Measurements from ENCODE around the gene SNRNP70. TPM values are rescaled to one million over a fixed set of nuclear protein-coding genes. Genes with fewer than 3 reads are reported as not detected.

The SNRNP70 gene
- total and polyA plus RNA-seq, 10 of the 15 experiments (the other 5 are each of a cell fraction or from before 2014, with no cell fraction given), result 2.7 to 453 (median 159) TPM

DNA sequence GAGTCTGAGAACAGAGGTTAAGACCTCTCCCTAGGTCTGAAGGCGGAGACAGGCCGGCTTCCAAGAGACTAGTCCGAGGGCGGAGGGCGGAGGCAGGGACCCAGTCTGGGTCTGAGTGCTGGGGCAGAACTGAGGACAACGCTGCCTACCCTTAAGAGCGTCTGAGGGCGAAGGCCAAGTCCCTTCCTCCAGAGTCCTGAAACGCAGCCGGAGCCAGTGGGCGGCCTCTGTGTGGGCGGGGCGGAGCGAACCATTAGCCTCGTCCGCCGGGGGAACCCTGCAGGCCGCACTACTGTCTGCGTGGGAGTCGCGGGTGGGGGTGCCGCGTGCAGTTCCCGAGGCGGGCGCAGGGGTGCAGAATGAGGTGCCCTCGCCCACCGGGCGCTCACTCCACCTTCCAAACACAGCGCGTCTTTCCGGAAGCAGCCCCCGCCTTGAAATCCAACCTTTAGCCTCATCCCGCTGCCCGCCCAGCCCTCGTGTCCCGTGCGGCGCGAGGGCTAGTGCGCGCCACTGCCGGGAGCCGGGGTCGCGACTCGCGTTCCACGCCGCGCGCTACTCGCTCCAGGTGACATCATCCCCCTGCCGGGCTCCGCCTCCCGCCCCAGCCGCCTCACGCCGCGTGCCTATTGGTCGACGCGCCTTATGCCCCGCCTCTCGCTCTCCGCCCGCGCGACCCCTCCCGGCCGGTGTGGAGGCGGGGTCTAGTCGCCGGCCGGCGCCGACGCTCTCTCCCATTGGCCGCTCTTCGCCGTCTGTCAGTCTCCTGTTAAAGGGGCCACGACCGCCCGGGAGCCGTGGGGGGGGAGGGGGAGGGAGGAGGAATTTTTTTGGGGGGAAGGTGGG is 33.5 kb downstream of the SNRNP70 start, which contains the start of gene C19orf73 (continued):
- TF ChIP-seq, protein P1, sequence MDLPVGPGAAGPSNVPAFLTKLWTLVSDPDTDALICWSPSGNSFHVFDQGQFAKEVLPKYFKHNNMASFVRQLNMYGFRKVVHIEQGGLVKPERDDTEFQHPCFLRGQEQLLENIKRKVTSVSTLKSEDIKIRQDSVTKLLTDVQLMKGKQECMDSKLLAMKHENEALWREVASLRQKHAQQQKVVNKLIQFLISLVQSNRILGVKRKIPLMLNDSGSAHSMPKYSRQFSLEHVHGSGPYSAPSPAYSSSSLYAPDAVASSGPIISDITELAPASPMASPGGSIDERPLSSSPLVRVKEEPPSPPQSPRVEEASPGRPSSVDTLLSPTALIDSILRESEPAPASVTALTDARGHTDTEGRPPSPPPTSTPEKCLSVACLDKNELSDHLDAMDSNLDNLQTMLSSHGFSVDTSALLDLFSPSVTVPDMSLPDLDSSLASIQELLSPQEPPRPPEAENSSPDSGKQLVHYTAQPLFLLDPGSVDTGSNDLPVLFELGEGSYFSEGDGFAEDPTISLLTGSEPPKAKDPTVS (IDR thresholded peaks at IDR 0.05; ENCODE audit: low read depth, low read length), result no peak
- TF ChIP-seq, protein P2, sequence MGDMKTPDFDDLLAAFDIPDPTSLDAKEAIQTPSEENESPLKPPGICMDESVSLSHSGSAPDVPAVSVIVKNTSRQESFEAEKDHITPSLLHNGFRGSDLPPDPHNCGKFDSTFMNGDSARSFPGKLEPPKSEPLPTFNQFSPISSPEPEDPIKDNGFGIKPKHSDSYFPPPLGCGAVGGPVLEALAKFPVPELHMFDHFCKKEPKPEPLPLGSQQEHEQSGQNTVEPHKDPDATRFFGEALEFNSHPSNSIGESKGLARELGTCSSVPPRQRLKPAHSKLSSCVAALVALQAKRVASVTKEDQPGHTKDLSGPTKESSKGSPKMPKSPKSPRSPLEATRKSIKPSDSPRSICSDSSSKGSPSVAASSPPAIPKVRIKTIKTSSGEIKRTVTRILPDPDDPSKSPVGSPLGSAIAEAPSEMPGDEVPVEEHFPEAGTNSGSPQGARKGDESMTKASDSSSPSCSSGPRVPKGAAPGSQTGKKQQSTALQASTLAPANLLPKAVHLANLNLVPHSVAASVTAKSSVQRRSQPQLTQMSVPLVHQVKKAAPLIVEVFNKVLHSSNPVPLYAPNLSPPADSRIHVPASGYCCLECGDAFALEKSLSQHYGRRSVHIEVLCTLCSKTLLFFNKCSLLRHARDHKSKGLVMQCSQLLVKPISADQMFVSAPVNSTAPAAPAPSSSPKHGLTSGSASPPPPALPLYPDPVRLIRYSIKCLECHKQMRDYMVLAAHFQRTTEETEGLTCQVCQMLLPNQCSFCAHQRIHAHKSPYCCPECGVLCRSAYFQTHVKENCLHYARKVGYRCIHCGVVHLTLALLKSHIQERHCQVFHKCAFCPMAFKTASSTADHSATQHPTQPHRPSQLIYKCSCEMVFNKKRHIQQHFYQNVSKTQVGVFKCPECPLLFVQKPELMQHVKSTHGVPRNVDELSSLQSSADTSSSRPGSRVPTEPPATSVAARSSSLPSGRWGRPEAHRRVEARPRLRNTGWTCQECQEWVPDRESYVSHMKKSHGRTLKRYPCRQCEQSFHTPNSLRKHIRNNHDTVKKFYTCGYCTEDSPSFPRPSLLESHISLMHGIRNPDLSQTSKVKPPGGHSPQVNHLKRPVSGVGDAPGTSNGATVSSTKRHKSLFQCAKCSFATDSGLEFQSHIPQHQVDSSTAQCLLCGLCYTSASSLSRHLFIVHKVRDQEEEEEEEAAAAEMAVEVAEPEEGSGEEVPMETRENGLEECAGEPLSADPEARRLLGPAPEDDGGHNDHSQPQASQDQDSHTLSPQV (IDR thresholded peaks at IDR 0.05), result no peak
- TF ChIP-seq, protein P3, sequence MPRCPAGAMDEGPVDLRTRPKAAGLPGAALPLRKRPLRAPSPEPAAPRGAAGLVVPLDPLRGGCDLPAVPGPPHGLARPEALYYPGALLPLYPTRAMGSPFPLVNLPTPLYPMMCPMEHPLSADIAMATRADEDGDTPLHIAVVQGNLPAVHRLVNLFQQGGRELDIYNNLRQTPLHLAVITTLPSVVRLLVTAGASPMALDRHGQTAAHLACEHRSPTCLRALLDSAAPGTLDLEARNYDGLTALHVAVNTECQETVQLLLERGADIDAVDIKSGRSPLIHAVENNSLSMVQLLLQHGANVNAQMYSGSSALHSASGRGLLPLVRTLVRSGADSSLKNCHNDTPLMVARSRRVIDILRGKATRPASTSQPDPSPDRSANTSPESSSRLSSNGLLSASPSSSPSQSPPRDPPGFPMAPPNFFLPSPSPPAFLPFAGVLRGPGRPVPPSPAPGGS (IDR thresholded peaks at IDR 0.05; ENCODE audit: borderline replicate concordance, insufficient read depth, low read depth, low read length, poor library complexity, severe bottlenecking), result peak; percentile 36
- TF ChIP-seq NR2F1 (conservative IDR thresholded peaks at IDR 0.05), result peak; percentile 92
- peak; percentile 99 for TF ChIP-seq ATF7 (IDR thresholded peaks at IDR 0.05; ENCODE audit: low read depth)
- TF ChIP-seq FOXM1 (IDR thresholded peaks at IDR 0.05; ENCODE audit: low read depth, low read length), result no peak
- TF ChIP-seq, protein P4, sequence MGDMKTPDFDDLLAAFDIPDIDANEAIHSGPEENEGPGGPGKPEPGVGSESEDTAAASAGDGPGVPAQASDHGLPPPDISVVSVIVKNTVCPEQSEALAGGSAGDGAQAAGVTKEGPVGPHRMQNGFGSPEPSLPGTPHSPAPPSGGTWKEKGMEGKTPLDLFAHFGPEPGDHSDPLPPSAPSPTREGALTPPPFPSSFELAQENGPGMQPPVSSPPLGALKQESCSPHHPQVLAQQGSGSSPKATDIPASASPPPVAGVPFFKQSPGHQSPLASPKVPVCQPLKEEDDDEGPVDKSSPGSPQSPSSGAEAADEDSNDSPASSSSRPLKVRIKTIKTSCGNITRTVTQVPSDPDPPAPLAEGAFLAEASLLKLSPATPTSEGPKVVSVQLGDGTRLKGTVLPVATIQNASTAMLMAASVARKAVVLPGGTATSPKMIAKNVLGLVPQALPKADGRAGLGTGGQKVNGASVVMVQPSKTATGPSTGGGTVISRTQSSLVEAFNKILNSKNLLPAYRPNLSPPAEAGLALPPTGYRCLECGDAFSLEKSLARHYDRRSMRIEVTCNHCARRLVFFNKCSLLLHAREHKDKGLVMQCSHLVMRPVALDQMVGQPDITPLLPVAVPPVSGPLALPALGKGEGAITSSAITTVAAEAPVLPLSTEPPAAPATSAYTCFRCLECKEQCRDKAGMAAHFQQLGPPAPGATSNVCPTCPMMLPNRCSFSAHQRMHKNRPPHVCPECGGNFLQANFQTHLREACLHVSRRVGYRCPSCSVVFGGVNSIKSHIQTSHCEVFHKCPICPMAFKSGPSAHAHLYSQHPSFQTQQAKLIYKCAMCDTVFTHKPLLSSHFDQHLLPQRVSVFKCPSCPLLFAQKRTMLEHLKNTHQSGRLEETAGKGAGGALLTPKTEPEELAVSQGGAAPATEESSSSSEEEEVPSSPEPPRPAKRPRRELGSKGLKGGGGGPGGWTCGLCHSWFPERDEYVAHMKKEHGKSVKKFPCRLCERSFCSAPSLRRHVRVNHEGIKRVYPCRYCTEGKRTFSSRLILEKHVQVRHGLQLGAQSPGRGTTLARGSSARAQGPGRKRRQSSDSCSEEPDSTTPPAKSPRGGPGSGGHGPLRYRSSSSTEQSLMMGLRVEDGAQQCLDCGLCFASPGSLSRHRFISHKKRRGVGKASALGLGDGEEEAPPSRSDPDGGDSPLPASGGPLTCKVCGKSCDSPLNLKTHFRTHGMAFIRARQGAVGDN (IDR thresholded peaks at IDR 0.05), result peak; percentile 81; the same call in 1 of the 2 replicates
- peak; percentile 90 for TF ChIP-seq SREBF1 (IDR thresholded peaks at IDR 0.05; ENCODE audit: low read length)
- peak; percentile 44; the same call in 1 of the 2 replicates for TF ChIP-seq TAF1 (IDR thresholded peaks at IDR 0.05; ENCODE audit: borderline replicate concordance, low read depth, low read length)
- TF ChIP-seq RAD21 (IDR thresholded peaks at IDR 0.05; ENCODE audit: insufficient read depth, low read depth, low read length), result no peak
- peak; percentile 95; the same call in 1 of the 2 replicates for TF ChIP-seq RB1 (IDR thresholded peaks at IDR 0.05; ENCODE audit: borderline replicate concordance)
- TF ChIP-seq SUPT20H (IDR thresholded peaks at IDR 0.05; ENCODE audit: borderline replicate concordance, control insufficient read depth, low read depth, low read length), result no peak
- no peak for TF ChIP-seq TCF7 (IDR thresholded peaks at IDR 0.05; ENCODE audit: borderline replicate concordance)
- no peak for TF ChIP-seq SMC3 (IDR thresholded peaks at IDR 0.05; ENCODE audit: borderline replicate concordance, low read length)
- peak; percentile 50 for TF ChIP-seq MYC (IDR thresholded peaks at IDR 0.05; ENCODE audit: insufficient read depth, insufficient read length, insufficient replicate concordance, low read length, severe bottlenecking)
- TF ChIP-seq, protein P5, sequence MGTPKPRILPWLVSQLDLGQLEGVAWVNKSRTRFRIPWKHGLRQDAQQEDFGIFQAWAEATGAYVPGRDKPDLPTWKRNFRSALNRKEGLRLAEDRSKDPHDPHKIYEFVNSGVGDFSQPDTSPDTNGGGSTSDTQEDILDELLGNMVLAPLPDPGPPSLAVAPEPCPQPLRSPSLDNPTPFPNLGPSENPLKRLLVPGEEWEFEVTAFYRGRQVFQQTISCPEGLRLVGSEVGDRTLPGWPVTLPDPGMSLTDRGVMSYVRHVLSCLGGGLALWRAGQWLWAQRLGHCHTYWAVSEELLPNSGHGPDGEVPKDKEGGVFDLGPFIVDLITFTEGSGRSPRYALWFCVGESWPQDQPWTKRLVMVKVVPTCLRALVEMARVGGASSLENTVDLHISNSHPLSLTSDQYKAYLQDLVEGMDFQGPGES (IDR thresholded peaks at IDR 0.05), result no peak

Data from GM12878 (cell line).